ENCODE data around the gene MMP27.

DNA sequence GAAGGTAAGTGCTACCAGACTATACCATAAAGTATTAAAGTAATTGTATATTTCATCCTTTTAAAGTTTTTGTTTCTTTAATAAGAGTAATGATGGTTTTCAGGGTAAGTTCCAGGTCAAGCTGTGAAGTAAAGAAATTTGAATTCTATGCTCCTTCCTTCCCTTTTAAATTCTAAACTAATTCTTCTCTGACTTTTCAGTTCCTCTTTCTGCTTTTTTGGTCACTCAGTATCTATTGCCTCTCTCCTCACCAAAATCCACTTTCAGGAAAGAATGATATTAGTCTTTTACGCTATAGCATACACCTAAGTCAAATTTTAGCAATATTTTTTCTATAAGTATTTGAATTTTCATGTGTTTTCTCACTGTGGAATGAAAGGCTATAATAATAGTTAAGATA lies 11.0 kb upstream of the MMP27 start:
- TF ChIP-seq RAD21 (IDR thresholded peaks at IDR 0.05; ENCODE audit: low read depth) (no peak), TCF12 (IDR thresholded peaks at IDR 0.05; ENCODE audit: low read depth) (no peak), EP300 (IDR thresholded peaks at IDR 0.05; ENCODE audit: borderline replicate concordance) (no peak), YY1 (IDR thresholded peaks at IDR 0.05; ENCODE audit: low read depth) (no peak)
- TF ChIP-seq, protein P1, sequence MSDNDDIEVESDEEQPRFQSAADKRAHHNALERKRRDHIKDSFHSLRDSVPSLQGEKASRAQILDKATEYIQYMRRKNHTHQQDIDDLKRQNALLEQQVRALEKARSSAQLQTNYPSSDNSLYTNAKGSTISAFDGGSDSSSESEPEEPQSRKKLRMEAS (IDR thresholded peaks at IDR 0.05), result no peak

Data from Ishikawa (cell line).